ENCODE data around the gene AUTS2.

Gene AUTS2

GRCh38 chr7:69819333-69819705 lies 221.0 kb downstream of the AUTS2 start:
- DNase-seq (ENCODE audit: low read depth), result no peak

- DNase-seq (ENCODE audit: low read depth), result no peak
These were observed 222.4 kb downstream of the AUTS2 start for GRCh38 chr7:69820479-69821192.

GRCh38 chr7:69822386-69822785 lies 224.1 kb downstream of the AUTS2 start:
- DNase-seq (ENCODE audit: low read depth), result no peak

DNA sequence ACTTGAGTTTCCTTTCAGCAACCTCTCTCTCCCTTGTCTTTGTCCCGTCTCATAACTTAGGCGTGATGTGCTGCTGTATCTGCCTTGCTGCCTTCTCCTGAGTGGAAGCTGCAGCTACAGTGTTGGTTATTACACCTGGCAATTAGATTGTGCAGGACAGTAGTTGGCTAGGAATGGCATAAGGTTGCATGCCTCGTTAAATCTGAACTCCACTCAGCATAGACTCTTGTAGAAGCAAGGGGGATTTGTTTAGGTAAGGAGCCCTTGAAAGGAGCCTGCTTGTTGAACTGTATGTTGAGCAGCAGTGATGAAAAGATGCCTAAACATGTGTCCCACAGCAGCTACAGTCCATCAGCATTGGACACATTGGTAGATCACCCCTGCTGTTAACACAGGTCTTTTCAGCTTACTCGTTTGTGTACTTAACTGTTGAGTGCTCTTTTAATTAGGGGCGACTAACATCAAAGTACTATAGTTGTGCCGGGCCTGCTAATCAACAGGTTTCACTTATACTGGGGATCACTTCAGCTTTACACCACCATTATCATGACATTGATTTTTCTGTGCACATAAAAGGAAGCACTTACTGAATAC lies 225.0 kb downstream of the AUTS2 start:
- no peak for DNase-seq (ENCODE audit: low read depth)

DNA sequence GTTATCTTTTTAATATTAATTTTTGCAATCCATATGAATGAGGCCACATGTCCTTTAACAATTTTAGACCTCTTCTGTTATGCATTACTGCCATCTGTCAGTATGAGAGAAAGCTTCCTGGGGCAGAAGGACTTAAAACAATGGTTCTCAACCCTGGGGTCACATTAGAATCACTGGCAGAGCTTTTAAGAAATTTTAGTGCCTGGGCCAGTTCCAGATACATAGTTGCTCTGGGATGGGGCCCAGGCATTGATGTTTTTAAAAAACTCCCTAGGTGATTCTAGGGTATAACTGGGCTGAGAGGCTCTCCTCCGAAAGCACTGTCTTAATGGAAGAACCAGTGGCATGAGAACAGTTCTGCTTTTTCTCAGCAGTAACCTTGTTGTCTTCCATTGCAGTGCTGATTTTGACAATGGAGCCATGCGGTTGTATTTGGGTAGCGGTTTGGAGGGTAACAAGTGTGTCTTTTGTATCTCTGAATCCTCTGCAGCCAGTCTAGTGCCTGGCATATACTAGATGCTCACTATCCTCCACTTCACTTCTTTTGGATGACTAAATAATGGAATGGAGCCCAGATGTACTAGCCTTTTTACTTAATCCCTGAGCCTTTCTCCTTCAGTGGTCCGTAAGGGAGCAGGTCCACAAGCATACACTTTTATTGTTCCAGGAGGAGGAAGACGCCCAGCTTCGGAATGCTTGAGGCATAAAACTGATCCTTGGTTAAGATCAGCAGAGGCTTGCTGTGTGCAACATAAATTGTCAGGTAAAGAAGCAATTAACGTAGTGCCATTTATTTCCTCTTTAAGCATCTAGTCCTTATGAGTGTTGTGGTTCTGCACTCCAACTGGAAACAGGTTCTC lies 227.1 kb downstream of the AUTS2 start:
- no peak for DNase-seq (ENCODE audit: low read depth)

GRCh38 chr7:69826283-69826682 lies 228.0 kb downstream of the AUTS2 start:
- no peak for DNase-seq (ENCODE audit: low read depth)

DNA sequence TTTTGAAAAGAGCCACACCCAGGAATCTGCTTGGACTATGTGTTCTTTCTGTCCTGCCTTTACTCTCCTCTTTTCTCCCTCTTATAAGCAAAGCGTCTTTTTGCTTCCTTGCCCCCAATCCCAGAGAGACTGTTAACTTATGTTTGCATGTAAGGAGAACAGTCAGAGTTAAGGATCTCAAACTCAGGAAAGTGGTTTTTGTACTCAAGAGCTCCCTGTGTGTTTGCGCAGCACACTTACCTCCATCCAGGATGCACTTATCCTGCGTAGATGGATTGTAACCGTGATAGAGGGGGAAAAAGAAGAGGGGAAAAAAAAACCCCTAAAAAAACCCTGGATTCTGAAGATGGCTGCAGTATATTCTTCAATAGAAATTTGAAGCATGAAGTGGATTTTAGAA lies 228.9 kb downstream of the AUTS2 start:
- no peak for DNase-seq (ENCODE audit: low read depth)

- no peak for DNase-seq (ENCODE audit: low read depth)
These were observed 229.3 kb downstream of the AUTS2 start for GRCh38 chr7:69827558-69827957.

- no peak for DNase-seq (ENCODE audit: low read depth)
These were observed 234.1 kb downstream of the AUTS2 start for GRCh38 chr7:69832356-69832755.

GRCh38 chr7:69833964-69834363 lies 235.7 kb downstream of the AUTS2 start:
- no peak for DNase-seq (ENCODE audit: low read depth)

DNA sequence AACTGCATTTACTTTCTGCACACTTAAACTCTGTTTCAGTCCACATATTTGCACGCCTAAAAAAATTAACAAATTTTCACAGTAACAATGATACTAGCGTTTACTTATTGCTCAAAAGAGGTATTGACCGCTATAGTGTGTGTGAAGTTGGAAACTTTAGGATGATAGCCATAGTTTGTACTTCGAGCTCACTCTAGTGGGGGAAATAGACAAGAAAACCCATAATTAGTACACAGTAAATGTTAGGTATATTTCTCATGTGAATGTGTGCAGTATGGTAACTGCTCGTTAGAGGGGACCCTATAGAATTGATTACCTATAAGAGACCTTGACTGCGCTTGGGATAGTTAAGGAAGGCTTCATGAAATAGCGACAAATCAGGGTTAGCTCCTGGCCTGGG lies 238.4 kb downstream of the AUTS2 start:
- no peak for DNase-seq (ENCODE audit: low read depth)

DNA sequence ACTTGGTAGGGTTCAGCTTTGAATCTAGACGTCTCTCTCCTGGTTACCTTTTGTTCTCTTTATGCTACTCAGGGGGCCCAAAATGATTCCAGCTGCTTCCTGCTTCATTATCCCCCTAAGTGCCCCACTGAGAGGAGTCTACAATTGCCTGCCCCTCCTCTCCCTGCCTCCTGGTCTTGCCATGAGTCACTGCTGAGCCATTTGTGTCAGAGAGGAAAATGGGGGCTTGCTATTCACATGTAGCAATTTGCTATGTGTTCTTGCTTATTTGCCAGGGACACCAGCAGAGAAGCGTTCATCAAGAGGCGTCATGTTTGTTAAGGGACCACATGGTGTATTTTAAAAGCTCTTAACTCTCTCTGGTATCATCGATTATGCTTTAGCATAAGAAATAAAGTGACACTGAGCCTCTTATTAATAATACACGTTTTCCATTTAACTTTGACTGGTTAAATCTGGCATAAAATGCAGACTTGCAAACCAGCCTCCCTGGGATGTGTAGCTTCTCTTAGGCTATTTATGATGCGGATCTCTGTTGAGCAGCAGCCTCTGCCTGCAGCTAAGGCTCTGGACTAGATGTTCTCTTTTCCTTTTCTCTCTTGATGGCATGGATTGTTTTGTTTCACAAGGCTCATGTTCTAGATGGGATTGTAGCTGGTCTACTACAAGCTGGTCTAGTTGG lies 239.3 kb downstream of the AUTS2 start:
- no peak for DNase-seq (ENCODE audit: low read depth)

DNA sequence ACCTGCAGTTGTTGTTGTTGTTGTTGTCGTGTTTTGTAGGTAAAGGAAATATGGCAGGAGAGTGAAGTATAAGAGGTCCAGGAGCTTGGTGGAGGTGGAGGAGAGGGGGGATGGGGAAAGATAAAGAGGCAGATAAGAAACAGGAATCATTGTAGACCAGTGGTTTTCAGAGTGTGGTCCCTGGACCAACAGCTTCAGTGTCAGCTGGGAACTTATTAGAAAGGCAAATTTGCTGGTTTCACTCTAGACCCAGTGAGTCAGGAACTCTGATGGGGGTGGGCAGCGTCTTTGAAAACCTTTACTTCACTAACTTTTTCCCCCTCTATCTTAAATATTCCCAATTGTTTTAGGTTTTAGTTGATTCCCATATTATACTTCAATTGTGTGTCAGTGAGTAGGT lies 241.5 kb downstream of the AUTS2 start:
- DNase-seq (ENCODE audit: low read depth), result no peak

- DNase-seq (ENCODE audit: low read depth), result no peak
These were observed 242.0 kb downstream of the AUTS2 start for GRCh38 chr7:69840248-69840647.

DNA sequence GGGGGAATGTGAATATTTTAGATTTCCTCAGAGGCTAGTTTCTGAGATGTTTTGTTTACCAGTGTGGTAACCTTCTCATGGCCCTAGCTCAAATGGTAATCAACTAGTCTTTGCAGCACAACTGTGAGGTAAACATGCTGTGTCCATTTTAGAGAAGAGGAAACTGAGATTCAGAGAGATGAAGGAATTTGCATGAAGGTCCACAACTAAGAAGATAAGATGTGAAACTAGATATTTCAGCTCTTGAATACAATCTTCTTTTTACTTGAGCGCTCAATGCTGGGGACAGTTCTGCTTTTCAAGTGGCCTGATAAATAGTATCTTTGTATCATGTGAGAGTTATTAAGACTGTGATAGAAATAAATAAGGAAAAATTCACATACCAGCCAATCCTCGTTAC lies 245.4 kb downstream of the AUTS2 start:
- DNase-seq (ENCODE audit: low read depth), result no peak

DNA sequence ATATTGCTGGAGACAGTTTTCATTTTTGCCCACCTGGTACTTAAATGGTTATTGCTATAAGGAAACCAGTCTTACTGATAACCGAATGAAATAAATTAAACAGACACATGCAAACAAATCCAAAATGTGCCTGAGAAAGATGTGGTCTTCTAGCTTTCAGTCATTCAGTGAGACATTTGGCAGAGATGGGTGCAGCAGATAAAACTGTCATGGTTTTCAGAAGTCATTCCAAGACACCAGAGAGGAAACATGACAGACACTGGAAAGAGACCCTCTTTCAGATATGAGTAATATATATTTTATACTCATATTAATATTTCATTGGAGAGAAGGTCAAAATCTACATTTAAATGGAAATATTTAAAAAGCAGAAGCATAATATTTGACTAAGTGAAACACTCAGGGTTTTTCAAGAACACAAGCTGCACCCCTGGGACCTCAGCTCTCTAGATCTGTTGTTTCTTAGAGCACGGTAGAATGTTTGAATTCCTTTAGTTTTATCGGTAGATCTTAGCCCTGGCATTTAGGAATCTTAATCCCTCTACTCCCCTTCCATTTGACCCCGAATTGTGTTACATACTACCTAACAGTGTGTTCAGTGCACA lies 246.1 kb downstream of the AUTS2 start:
- DNase-seq (ENCODE audit: low read depth), result no peak

GRCh38 chr7:69845721-69846495 lies 247.6 kb downstream of the AUTS2 start:
- DNase-seq (ENCODE audit: low read depth), result no peak

DNA sequence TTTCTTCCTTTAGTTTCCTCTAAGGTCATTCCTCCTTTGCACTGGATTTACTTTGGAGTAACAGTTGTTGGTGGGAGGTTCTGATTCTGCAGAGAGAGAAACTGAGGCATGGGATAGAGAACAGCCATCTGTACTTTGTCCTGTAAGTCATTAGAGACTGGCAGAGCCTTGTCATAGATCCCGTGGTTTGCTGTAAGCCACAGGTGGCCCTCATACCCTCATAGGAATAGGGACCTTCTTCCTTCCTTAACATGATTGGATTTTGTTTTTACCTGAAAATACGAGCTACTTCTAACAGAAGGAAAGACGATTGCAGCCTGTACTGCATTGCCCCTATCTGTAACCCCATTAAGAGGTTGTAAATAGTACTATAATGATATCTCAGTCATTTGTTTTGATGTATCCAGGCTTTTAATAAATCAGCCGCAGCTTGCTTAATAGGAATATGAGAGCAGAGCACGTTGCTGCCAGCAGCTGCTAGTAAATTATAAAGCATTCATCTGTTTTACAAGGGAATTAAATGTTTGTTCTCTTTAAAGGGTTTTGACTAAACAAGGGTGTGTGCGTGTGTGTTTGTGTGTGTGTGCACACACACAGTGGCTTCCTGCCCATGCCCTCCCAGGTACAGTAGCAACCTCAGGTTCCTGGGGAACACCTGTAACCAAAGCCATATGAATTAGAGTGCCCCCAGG lies 249.8 kb downstream of the AUTS2 start:
- DNase-seq (ENCODE audit: low read depth), result no peak

DNA sequence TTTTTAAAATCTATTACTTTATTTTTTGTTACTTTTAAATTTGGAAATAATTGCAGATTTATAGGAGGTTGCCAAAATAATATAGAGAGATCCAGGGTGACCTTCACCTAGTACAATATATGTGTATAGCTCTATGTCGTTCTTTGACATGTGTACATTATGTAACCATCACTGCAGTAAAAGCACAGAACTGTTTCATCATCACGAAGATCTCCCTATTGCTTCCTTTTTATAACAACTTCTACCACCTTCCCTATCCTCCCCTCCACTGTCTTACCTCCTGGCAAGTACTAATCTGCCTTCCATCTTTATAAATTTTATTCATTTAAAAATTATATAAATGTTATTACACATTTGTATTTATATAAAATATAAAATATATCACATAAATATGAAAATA lies 251.0 kb downstream of the AUTS2 start:
- no peak for DNase-seq (ENCODE audit: low read depth)

GRCh38 chr7:69857014-69857413 lies 258.7 kb downstream of the AUTS2 start:
- no peak for DNase-seq (ENCODE audit: low read depth)

DNA sequence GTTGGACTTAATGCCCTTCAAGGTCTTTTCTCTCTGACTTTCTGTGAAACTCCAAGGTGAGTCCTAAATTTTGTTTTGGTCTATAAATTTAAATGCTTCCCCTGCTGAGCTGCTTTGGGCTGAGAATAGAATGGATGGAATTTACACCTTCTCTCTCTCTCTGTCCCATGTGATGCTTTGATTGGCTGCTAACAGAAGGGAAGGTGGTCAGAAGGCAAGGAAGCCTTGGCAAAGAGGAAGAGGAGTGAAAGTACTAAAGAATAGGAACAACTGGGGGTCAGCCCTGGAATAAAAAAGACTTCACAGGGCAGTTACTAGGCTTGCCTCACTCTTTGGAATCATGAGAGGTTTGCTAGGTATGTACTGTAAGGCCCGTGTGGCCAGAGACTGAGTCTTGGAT lies 260.2 kb downstream of the AUTS2 start:
- no peak for DNase-seq (ENCODE audit: low read depth)
